HG03097 (cell line): ENCODE results near the gene HLA-DMB.

Experiments
- ATAC-seq: cut with Tn5 transposase; IDR thresholded peaks from one replicate; pipeline ENCODE4 v1.9.1; 2021; ENCODE audit not compliant: unreplicated experiment, low FRiP score

Gene HLA-DMB

DNA sequence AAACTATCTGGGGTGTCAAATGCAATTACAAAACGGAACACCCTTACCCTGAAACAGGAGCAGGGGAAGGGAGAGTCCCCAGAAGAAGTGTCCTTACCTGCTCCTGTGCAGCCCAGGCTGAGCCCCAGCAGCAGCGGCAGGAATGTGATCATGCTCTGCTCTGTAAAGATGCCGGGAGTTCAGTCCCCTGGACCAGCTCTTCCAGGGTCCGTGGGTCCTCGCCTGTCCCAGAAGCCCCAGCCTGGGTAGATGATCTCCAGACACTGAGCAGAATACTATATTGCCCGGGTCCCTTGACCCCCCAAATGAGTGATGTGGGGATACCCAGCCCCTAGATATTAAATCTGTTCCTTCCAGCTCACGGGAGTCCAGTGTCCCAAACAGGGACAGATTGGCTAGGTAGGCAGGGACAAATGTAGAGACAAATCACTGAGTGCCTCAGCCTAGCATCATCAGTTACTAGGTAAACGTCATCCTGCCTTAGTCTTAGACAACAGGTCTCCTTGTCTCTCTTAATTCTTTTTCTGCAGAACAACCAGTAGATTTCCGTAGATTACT is at the start of gene HLA-DMB:
Gene HLA-DMB (minus strand): TSS at position 373 of the 558 bp plus-strand sequence. CDS start 221 bp downstream, at position 152.
- peak; percentile 44 for ATAC-seq

DNA sequence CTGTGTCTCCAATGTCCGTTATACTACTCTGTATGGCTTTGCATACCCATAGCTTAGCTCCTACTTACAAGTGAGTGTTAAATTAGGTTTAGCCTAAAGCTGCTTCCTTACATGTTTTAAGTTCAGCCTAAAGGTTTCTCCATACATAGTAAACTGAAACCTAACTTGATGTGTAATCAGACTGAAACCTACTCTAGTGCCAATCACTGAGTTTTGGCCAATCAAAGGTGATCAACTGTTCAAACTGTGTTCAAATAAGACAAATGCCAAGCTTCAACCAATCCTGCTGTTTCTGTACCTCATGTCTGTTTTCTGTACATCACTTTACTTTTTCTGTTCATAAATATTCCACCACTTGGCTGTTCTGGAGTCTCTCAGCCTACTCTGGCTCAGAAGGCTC is 48.5 kb upstream of the HLA-DMB start:
- no peak for ATAC-seq

DNA sequence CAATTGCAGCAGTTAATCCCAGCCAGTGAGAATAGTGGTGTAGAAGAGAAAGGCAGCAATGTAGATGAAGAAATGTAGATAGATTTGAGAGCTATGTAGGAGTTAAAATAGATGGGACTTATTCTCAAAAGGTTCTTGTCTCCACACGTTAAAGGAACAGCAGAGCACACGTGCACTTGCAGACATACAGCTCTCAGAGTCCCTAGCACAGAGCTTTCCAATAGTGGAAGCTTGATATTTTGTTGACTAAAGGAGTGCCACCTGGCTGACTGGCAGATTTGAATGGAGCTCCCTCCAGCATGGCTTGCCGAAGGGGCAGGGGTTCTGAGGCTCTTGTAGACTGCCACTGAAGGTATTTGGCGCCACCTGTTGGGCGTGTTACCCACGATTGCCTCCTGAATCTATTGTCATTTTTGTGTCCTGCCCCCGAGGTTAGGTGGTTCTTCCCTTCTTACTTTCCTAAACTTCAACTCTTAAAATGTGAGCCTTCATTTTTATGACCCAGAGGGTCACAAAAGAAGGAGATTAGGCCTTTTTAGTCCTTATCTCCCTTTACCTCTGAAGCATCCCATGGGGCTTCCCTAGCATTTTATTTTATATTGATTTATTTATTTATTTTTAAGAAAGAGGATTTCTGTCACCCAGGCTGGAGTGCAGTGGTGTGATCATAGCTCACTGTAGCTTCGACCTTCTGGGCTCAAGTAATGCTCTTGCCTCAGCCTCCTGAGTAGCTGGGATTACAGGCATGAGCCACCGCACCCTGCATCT is 44.0 kb upstream of the HLA-DMB start:
- no peak for ATAC-seq

DNA sequence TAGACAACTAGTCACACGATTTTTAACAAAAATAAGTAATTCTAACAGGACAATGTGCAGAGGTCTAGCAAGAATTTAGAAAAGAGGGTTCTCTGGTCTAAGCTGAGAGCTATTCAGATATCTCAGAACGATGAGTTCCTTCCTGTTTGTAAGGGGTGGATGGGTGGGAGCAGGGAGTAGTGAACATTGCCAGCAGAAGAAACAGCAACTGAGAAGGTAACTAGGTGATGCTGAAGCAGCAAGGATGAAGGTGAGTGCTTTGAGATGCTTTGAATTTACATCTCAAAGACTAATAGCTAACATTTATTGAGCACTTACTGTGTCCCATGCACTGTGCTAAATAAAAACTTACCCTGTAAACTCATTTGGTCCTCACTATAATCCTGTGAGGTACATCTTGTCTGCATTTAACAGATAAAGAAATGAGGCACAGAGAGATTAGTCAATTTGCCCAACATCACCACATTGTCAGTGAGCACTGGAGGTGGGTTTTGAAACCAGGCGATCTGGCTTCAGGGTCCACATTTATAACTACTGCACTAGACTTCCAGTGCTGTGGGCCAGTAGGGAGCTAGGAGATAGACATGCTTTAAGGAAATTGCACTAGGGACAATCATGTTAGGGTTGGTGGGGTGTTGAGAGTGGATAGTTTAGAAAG is 43.3 kb upstream of the HLA-DMB start:
- no peak for ATAC-seq

DNA sequence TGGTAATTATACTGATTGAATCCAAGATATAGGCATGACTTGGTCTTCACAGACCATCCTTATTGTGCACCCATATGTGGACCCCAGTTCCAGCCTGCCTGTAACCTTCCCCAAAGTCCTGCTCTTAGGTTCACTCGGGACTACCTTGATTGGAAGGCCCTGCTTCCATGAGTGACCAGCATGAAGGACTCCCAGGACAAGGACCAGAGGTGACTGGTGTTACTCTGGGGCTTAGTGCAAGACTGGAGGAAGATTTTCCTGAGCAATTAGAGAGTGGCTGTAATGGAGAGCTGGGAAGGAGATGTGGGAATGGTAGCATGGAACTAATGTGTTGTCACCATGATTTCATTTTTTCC is 42.6 kb upstream of the HLA-DMB start:
- ATAC-seq: no peak

DNA sequence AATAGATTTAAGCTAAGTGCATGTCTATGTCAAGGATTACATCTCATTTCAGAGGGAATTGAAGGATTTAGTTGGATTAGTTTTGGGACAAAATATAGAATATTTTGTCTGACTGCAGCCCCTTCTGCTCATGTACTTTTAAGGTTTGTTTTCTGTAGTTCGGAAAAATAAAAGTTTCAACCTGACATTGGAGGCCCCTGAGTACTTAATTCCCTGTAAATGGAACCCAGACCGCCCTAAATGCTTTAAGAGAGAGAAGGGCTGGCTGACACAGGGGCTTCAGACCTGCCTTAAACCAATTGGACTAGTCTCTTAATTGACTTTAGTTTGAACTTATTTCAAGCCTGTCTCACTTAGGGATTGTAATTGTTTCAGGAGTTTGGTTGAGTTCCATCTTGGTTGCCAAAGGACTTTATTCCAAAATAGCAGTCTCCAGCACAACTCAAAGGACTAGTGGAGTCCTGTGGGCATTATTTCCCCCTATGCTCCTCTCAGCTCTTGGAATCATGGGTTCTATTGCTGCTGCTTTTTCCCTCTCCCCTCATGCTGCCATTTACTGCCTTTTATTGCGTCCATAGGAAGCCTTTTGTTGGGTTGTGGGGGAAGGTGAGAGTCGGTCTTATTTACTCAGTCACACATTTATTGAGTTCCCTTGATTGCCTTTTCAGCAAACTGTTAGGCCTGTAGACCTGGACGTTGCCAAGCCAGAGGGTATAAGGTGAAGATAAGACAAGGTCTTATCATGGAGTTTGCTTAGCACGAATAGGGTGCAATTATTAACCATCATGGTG is 42.1 kb upstream of the HLA-DMB start:
- ATAC-seq: no peak

DNA sequence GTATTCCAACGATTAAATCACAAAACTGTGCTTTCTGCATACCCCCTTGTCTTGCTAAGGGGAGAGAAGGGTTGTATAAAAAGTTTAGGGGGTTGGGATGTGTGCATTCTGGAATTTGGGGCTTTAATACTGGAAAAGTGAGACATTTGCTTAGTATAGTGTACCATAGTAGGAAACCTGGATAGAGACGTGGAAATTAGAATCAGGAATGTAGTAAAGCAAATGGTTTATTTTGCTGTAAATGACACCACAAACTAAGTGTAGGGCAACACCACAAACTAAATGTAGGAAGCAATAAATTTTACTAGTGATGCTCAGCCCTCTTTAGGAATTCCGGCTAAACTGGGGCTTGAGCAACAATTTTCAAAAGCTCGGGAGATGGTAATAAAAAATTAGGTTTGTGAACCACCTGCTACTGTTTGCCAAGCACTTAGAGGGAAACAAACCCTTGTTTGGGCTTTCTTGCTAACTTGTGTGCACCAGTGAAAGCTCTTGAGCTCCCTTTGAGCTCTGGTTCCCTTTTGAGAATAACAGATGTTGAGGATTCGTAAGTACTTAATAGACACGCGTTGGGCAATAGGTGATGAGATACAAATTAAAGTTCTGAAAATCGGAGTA is 41.4 kb upstream of the HLA-DMB start:
- no peak for ATAC-seq

DNA sequence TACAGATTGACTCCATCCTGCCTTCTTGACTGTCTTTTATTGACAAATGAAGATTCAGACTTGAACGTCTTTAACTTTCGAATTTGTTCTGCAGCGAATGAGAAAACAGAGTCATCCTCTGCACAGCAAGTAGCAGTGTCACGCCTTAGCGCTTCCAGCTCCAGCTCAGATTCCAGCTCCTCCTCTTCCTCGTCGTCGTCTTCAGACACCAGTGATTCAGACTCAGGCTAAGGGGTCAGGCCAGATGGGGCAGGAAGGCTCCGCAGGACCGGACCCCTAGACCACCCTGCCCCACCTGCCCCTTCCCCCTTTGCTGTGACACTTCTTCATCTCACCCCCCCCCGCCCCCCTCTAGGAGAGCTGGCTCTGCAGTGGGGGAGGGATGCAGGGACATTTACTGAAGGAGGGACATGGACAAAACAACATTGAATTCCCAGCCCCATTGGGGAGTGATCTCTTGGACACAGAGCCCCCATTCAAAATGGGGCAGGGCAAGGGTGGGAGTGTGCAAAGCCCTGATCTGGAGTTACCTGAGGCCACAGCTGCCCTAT is 39.7 kb upstream of the HLA-DMB start:
- ATAC-seq: no peak

DNA sequence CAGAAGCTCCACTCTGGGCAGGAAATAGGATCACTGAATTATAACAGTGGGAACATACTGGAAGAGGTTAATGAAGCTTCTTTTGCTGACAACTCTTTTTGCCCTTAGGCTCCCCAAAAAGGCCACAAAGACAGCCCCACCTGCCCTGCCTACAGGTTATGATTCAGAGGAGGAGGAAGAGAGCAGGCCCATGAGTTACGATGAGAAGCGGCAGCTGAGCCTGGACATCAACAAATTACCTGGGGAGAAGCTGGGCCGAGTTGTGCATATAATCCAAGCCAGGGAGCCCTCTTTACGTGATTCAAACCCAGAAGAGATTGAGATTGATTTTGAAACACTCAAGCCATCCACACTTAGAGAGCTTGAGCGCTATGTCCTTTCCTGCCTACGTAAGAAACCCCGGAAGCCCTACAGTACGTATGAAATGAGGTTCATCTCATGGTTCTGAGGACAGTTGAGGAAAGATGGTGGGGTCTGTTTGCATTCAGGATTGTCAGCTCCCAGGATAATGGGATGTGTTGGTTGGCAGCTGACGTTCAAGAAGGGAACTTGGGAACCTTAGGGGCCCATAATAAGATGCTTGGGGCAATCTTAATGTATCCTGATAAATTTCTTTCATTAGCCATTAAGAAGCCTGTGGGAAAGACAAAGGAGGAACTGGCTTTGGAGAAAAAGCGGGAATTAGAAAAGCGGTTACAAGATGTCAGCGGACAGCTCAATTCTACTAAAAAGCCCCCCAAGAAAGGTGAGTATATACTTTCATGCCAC is 39.1 kb upstream of the HLA-DMB start:
- ATAC-seq: no peak

DNA sequence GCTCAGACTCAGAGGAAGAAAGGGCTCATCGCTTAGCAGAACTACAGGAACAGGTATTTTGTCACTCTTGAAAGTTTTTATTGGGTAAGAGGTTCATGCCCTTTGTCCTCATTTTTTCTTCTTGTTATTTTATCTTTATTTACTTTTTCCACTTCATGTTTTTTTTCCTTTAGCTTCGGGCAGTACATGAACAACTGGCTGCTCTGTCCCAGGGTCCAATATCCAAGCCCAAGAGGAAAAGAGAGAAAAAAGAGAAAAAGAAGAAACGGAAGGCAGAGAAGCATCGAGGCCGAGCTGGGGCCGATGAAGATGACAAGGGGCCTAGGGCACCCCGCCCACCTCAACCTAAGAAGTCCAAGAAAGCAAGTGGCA is 37.1 kb upstream of the HLA-DMB start:
- no peak for ATAC-seq

DNA sequence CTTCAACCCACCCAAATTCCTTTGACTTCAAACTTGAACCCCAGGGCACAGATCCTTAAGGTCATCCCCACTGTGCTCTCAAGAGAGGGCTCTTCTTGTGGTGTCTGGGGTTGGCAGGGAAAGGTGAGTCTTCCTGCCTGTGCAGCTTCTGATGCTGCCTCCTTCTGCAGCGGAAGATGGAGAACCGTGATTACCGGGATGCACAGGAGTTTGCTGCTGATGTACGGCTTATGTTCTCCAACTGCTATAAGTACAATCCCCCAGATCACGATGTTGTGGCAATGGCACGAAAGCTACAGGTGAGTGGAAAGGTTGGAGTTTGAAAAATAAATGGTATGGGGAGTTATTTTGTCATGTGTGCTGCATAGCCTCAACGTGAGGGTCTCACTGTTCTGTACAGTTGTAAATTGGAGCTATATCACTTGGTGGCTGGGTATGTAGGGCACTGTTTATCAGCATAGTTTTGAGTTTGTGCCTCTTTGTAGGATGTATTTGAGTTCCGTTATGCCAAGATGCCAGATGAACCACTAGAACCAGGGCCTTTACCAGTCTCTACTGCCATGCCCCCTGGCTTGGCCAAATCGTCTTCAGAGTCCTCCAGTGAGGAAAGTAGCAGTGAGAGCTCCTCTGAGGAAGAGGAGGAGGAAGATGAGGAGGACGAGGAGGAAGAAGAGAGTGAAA is 36.6 kb upstream of the HLA-DMB start:
- no peak for ATAC-seq

DNA sequence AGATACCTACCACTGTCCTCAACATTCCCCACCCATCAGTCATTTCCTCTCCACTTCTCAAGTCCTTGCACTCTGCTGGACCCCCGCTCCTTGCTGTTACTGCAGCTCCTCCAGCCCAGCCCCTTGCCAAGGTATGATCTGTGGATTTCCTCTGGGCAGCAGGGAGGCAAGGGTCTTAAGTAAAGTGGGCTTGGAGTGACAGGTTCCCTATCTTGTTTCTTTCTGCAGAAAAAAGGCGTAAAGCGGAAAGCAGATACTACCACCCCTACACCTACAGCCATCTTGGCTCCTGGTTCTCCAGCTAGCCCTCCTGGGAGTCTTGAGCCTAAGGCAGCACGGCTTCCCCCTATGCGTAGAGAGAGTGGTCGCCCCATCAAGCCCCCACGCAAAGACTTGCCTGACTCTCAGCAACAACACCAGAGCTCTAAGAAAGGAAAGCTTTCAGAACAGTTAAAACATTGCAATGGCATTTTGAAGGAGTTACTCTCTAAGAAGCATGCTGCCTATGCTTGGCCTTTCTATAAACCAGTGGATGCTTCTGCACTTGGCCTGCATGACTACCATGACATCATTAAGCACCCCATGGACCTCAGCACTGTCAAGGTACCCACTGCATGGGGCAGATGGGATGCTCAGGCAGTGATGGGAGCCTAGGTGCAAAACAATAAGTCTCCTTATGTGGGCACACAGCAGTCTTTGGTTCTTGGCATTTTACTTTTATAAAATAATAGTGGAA is 35.7 kb upstream of the HLA-DMB start:
- ATAC-seq: no peak

DNA sequence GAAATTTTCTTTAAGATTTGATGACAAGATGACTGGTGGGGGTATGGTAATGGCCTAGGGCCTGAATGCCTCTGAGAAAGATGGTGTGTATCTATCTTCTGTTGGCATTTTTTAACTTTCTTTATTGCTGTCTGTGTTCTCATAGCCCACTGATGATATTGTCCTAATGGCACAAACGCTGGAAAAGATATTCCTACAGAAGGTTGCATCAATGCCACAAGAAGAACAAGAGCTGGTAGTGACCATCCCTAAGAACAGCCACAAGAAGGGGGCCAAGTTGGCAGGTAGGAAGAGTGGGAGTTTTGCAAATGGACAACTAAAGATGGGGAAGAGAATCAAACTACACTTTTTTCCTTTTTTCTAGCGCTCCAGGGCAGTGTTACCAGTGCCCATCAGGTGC is 35.1 kb upstream of the HLA-DMB start:
- no peak for ATAC-seq

DNA sequence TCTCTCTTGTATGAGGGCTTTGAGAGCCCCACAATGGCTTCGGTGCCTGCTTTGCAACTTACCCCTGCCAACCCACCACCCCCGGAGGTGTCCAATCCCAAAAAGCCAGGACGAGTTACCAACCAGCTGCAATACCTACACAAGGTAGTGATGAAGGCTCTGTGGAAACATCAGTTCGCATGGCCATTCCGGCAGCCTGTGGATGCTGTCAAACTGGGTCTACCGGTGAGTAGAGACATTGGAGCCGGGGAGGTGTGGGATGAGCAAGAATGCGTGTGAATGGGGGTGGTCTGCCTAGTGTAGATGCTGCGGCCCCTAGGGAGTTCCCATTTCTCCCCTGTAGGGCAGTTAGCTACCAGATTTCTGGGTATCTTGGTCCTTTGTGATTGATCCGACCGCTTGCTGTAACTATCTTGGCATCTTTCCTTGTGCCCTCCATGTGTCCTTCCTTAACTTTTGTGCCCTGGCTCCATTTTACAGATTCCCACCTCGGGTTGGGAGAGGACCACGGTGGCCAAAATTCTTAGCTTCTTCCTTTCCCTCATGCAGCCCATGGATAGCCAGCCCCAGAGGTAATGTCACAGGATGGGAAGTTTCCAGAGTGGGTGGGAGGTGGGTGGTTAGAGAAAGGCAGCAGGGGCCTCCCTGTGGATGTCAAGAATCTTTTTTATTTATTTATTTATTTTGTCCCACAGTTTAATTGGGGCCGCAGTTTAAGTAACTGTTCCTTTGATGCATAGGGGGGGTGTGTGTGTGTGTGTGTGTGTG is 33.9 kb upstream of the HLA-DMB start:
- no peak for ATAC-seq

DNA sequence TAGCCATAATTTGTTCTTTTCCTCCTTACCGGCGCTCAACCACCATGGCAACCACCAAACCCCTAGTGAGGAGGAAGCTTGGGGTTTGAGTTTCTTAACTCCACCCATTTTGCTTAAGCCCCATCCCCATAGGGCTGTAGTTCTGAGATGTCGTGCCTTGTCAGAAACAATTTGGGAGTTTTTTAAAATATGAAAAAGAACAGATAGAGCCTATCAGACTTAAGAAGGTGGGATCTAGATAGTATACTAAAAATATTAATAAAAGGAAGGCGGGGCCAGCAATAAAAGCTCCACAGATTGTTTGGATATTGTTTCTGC is 33.1 kb upstream of the HLA-DMB start:
- ATAC-seq: no peak

DNA sequence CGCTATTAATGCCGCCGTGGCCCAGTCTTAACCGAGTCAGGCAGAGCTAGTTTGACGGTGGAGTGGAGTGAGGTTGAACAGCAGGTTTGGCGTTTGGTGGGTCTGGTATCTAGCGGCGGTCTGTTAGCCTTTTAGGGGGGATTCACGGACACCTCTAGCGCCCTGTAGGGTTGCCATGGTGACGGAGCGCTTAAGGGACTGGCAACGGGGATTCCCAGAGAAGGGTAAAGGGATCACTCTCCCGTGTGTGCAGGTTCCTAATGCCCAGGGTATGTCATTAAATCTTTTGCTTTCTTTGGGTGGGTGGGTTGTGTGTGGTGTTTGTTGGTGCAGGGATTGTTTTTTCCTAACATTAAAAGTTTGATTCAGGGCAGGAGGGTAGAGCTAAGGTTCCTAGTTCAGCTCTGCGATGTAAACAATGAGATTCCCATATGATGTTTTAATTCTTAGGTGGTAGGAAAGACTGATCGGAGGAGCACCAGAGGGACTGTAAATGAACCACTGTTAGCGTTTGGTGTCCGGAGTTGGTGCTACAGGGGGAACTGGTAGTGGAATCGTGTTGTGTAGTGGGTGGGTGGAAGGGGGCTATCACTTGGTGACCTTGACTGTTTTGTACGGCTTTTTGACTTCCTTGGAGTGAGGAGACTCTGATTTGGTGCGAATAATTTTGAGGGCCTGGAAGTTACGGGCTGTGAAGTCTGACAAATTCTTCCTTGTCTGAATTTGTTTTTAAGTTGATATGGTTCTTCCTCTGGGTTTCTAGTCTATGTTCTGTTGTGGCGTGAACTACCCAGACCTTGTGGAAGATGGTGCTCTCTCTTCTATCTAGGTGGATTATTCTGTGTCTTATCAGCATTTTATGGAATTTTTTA is 32.6 kb upstream of the HLA-DMB start:
- no peak for ATAC-seq
